CD4-positive, alpha-beta T cell treated with Interleukin-4 for 1 hour (primary cell): ENCODE measurements around the gene TRIM71.
"Not testable (repeated sequence)": the region's sequence is repeated elsewhere in the genome, so short reads cannot be mapped to it uniquely, and the experiment has no call there.

ENCODE experiments used
- DNase-seq, 2 donors: peaks; one replicate each; pipeline ENCODE4 v3.0.0-alpha.2; 2020 to 2022

TRIM71 gene

DNA sequence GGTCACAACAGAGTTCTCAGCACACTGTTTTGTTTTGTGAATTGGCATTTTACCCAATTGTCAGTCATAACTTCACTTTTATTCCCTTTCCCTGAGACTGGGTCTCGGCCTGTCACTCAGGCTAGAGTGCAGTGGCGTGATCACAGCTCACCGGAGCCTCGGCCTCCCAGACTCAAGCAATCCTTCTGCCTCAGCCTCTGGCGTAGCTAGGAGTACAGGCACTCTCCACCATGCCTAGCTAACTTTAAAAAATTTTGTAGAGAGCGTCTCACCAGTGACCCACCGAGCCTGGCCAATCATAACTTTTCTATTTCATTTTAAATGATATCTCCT lies 26.5 kb downstream of the TRIM71 start:
- no peak for DNase-seq

DNA sequence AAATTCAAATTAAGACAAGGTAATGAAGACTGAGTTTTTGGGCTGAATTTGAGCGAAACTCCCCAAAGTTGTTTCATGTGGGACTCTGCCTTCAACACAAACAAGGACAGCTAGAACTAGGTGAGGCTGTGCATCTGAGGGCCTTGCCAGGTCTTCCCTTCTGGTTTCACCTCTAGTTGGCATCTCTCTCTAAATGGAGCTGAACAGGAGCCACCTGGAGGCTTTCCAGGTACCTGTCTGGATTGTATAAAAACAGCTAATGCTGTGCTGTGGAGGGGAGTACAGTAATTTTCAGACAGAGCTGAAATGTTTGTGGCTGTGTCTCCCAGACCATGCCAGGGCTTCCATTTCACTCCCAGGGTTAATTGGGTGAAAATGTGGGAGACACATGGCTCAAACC lies 27.1 kb downstream of the TRIM71 start:
- no peak for DNase-seq

DNA sequence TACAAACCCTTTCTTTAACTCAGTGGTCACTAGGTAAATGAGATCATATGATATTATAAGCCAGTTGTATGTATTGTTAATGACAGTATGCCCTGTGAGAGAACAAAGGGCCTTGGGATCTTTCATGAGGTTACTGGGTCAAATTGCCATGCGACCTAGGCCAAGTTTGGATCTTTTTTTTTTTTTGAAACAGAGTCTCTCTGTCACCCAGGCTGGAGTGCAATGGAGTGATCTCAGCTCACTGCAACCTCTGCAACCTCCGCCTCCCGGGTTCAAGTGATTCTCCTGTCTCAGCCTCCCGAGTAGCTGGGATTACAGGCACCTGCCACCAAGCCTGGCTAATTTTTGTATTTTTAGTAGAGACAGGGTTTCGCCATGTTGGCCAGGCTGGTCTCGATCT lies 27.7 kb downstream of the TRIM71 start:
- DNase-seq = not testable (repeated sequence)

DNA sequence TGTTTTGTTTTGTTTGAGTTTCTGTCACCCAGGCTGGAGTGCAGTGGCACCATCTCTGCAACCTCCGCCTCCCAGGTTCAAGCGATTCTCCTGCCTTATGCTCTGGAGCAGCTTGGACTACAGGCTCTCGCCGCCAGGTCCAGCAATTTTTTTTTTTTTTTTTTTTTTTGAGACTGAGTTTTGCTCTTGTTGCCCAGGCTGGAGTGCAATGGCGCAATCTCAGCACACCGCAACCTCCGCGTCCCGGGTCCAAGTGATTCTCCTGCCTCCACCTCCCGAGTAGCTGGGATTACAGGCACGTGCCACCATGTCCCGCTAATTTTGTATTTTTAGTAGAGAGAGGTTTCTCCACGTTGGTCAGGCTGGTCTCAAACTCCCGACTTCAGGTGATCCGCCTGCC lies 29.2 kb downstream of the TRIM71 start:
- not testable (repeated sequence) for DNase-seq

DNA sequence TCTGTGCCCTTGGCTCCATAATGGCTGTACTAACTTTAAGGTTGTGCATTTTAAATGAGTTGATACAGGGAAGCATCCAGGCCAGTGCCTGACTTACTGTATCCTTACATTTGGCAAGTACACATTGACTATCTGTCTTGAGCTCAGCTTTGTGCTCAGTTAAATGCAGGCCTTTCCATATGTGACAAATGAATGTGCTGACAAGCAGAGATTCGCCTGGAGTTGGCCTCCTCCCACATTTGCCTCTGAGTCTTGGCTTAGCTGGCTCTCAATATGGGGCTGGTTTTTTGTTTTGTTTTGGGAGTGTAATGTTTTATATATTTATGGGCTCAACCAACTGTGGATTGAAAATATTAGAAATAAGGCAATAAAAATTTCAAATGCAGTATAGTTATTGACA lies 29.7 kb downstream of the TRIM71 start:
- no peak for DNase-seq

DNA sequence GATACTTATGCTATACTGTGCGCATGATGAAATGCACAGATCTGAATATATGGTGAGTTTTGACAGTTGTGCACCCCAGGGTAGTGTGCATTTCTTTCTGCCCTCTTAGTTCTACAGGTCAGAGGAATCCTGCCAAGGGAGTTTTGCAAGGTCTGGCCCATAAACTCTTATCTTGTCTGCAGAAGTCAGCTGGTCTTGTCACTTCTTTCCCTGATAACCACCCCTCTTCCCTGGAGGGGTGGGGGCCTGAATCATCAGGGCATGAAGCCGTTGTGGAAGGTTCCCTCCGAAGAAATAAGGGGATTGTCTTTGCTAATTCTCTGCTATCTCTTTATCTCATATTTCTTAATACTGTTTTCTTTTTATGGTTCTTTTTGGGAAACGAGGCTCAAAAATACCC lies 30.4 kb downstream of the TRIM71 start:
- no peak for DNase-seq

DNA sequence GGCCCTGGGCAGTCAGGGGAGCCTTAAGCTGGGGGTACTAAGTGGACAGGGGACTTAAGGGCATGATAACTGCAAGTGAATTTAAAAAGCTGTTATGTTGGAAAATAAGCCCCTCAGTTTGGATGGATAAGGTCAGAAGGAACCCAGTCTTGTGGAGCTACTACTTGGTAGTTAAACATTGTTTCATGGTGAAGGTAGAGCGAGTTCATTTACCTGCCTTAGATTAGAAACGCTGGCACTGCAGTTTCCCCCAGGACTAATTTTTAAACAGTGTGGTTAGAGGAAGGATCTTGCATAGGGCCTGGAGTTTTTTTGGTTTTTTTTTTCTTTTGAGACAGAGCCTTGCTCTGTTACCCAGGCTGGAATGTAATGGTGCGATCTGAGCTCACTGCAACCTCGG lies 31.2 kb downstream of the TRIM71 start:
- no peak for DNase-seq

DNA sequence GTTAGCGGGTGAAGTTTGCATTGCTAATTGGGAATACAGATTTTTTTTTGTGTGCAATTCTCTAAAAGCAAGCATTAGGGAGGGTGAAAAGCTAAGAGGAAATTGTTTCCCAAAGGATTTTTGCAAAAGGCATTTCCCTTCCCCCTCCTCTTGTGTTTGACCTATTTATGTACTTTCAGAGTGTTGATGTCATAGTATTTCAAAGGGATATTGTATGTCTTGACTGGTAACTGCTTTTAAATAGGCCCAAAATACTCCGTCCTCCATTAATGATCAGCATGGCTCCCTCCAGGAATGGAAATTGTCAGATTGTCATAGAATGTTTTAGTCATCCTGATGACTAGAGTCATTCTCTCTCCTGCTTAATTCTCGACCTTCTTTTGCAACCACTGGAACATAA lies 32.4 kb downstream of the TRIM71 start:
- no peak for DNase-seq

DNA sequence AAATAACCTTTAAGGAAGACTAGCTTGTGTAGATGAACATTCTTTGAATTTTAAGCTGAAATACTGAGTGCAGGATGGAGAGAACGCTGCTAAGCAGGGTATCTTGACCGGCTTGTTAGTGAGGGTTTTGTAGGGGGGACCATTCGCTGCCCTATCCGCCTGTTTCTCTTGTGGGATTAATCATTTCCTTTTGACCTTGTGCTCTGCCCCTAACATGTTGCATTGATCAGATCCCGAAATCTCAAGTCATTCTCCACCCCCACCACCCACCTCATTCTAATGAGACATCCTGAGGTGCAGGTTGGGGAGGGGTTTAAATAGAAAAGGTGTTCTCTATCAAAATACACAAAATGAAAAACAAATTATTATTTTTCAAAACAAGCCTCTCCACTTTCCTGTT lies 32.8 kb downstream of the TRIM71 start:
- no peak for DNase-seq

DNA sequence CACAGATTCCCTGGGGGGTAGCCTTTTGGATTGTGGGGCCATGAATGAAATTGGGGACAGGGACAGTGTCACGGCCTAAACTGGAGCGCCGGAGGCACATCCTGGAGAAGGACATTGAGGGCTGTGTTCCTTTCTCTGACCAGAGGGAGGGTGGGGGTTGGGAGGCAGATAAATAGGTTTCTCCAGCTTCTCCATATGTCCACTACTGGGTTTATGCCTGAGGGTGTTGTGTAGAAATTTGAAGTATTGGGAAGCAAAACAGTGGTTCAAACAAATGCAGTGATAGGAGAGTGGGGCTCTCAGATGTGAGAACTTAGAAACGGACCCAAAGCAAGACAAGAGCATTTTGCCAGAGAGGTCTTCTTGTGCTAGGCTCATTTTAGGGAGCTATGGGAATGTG lies 34.3 kb downstream of the TRIM71 start:
- DNase-seq = no peak

DNA sequence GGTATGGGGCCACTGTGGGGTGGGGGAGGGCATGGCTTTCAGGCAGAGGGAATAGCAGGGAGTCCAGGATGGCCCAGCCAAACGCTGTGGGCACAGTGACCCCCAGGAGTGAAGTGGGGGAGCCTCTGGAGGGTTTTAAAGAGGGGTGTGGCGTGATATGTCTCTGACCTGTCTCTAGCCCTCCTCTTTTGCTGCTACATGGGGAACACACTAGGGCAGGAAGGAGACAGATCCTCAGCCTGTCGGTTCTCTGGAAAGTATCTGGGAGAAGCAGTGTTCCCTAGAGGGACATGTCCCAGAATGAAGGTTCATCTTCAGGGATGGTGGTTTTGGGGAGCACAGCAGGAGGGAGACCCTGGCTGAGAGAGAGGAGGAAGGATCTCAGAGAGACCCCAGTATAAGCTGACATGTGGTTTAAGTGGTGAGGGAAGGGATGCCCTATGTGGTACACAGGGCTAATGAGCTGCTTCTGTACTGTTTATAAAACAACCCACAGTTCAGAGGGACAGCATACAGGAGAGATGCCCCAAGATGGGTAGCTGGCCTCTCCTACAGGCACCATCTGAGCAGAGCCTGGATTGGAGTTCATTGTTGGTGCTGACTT lies 37.7 kb downstream of the TRIM71 start:
- DNase-seq = no peak

DNA sequence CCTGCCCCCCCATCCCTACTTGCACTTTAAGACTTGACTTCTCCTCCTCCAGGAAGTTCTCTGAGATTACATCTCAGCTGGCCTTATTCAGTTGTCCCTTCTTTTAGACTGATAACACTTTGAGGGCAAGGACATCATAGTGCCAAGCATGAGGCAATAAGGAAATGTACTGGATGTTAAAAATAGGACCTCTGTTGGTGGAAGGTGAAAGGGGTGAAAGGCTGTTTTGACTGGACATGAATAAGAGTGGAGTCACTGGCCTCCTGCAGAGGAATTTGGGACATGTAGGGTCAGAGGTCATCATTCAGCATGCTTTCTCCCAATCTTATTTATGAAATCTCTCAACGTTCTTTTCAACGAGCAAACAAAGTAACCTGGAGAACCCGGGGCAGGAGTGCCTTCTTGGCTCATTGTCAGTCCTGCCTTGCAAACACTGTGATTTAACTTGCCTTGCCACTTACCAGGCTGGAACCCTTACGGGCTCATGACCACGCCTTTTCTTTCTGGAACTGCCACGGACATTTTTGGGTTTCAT lies 38.6 kb downstream of the TRIM71 start:
- DNase-seq = no peak

DNA sequence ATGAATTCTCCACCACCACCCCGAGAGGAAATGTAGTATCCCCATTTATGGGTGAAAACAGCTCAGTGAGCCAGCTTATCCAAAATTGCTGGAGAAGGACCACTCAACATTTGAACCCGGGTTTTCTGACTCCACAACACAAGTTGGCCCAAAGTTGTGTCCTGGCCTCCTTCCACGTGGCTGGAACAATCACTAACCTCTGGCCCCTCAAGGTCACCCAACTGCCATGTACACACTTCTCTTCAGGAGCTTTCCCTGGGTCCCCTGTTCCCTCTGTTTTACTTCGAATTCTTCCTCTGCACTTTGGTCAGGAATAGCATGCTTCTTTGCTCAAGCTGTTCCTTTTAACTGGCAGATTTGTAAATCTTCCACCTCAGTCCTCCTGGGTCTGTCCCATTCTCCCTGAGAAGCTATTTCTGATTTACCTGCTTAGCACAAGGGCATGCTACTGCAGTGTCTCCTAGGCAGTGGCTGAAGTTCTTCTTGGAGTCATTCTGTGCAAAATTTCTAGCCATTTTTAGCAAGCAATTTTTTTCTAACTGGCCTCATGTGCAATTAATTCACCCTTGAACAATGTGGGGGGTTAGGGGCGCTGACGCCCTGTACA lies 39.2 kb downstream of the TRIM71 start:
- no peak for DNase-seq

DNA sequence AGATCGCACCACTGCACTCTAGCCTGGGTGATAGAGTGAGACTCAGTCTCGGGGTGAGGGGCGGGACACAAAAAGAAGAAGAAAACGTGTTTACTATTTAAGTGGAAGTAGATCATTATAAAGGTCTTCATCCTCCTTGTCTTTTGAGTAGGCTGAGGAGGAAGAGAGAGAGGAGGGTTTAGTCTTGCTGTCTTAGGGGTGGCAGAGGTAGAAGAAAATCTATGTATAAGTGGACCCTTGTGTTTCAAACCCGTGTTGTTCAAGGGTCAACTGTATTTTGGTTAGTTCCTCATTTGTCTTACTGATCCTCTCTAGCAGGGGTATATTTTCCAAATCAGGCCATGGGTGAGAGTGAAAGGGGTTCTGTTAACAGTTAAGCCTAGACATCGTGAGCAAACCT lies 40.1 kb downstream of the TRIM71 start:
- DNase-seq = no peak

DNA sequence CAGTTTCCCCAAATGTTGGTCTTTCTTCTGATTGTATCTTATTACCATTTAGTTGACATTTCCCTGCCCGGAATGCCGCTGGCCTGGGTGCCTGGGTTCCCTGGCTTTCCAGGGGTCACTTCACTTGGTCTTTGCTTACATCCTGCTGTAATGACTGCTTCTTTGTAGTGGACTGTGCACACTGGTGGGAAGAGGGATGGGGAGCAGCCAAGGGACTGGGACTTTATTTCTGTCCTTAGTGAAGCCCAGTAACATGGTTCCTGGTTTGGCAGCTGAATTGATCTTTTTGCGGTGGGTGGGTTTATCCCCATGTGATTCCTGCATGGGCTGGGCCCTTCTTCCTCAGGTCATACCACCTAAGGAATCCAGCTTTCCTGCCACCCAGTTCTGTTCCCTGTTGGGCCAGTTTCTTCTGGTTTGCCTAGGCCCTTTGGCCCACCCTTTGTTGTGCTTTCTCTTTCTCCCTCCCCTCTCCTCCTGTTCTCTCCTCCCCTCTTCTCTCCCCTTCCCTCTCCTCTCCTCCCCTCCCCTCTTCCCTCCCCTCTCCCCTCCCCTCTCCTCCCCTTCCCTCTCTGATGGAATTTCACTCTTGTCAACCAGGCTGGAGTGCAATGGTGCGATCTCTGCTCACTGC lies 41.9 kb downstream of the TRIM71 start:
- DNase-seq = no peak

DNA sequence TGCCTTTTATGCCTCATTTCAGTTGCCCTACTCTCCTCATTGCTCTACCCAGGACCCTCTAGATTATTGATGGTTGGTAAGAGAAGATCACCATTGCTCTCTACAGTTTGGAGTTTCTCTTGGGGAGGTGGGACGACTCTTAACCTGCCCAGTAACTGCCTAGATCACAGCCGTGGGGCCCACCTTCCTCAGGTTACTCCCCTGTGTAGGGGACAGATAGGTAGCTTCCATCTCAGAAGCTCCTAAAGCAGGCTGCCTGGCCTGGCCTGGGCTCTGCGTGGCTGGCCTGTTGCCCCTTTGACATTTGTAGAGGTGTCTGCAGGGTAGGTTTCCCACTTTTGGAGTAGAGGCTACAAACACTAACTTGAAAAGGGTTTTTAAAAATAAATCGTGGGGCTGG lies 42.7 kb downstream of the TRIM71 start:
- no peak for DNase-seq

DNA sequence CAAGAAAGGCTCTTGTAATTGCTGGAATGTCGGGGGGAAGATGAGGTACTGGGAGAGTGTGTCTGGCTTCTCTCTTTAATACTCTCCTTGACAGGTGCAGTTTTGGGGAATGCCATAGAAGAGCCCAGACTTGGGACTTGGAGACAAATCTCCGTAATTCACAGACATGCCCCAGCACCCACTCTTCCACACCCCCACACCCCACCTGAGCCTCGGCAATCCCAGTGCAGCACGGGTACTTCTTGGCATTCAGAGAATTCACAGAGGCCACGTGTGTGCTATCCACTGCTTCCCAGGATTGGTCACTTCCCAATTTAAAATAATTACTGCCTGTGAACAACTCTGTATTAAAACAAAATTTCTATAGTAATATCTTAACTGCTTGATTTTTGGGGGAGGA lies 43.9 kb downstream of the TRIM71 start:
- DNase-seq = no peak

DNA sequence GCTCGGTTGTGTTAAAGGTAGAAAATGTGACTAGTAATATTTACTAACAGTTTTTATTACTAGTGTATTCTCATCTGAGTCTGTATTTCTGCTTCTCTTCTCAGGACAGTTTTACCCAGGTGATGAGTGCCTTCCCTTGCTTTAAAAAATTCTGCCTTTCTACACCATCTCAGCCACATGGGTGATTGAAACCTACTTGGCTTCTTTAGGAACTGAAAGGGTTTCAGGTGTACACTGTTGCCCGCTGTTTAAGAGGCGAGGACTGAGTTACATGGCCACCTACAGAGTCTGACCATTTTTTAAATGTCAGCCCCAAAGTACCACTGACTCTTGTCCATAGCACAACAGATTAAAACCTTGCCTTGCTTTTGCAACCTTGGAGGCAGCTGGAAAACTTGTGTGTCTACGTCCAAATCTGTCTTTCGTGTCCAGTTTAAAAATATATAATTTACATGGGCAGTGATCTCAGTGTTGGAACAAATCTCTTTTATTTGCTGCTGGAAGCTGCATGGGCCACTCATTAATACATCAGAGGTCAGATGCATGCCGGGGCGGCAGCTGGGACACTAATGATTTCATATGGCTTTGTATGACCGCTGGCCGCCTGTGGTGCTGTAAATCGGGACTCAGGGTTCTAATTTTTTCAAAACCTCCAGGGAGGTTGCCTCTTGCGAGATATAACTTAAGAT lies 44.6 kb downstream of the TRIM71 start:
- no peak for DNase-seq

DNA sequence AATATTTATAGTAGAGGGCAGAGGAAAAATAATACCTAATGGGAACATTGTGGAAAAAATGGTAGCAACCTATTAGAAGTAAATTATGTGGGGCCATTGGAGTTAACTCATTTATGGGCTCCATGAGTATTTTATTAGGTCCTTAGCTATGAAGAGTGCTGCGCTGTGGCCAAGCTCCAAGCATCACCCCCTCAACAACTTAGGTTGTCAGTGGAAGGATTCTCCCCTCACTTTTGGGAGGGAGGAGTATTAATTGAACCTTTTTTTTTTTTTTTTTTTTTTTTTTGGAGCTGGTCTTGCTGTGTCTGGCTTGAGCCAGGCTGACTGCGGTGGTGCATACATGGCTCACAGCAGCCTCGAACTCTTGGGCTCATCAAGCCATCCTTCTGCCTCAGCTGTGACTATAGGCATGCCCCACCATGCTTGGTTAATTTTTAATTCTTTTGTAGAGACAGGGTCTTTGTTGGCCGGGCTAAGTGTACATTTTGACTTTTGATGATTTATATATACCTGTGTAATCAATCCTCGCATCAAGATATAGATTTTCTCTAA lies 45.2 kb downstream of the TRIM71 start:
- DNase-seq = no peak

DNA sequence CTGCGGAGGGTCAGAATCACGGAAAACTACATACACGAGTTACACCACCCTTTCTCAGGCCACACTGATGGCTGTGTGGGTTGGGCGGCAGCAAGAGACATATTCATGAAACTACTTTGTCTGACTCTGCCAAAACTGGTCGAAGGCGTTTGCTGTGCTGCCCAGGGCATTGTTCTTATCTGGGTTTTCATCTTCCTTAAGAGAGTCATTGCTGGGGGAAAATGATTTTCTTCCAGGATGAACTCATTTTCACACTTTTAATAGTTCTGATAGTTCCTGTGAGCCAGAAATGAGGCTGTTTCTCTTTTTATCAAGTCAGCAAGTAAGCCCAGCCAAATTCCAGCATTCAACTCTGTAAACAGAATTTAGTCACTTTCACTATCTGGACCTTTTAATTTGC lies 47.6 kb downstream of the TRIM71 start:
- DNase-seq = no peak

DNA sequence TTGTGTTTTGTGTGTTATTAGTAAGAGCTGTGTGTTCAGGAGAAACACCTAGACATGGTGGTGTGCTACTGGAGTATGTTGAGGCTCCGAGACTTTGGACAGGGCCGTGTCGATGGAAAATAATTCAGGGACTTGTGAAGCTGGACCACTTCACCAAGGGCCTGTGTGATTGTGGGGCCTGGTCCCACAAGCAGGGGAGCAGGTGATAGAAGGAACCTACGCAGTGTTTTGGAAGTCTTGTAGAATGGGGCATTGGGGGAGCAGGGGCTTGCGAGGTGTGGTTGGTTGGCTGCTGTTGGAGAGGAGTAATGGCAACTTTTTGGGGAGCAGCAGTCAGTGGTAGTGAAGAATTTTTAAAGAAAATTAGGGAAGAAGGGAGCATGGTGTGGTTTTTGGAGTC lies 48.7 kb downstream of the TRIM71 start:
- DNase-seq = no peak

DNA sequence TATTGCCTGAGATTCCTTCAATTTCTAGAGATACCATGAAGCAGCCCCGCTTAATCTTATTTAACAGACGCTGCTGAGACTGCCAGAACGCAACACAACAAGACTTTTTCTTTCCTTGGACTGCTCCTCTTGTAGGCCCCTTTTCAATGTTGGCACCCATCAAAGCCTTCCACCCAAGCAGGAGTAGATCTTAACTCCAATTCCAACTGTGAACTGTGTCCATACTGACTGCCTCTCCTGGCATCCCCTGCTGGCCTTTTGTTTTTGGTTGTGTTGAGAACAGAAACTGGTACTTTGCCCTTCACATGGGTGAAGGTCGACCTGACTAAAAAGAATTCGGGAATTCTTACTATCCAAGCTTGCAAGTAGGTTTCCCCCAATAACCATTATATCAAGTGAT lies 50.2 kb downstream of the TRIM71 start:
- no peak for DNase-seq

DNA sequence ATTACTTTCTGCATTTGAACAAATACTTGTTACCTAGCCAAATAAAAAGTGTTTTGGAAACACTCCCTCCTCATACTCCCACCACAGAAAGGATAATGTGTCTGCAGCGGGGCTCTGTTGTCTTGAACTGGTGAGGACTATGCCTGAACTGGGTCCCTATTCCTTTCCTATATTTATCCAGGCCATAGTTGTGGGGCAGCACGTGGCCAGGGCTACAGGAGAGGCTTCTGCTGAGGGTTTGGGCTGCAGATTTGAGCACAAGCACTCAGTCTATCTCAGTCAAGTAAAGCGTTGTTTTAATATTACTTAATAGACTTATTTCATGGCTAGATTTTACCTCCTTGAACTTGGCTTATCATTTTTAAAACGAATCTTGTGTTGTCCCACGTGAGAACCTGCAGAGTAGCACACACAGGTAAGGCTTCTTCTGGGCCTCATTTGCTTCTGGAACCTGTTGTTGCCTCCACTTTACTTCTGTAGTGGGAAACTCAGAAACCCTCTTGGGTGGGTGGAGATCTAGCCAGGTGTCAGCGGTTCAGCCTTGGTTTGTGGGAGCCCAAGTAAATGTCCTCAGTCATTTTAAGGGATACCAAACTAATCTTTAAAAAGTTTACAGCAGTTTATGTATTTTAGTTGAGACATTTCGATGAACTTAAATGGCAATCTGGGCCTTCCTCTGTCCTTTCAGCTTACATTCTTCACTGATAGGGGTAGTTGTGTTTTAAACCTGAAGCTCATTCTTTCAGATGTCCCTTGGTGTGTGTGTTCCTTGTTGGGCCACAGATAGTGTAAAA lies 51.1 kb downstream of the TRIM71 start:
- no peak for DNase-seq
